A549 (cell line): Measurements from ENCODE around the gene GPR26. TPM values are rescaled to one million over a fixed set of nuclear protein-coding genes. Genes with fewer than 3 reads are reported as not detected.

ENCODE experiments used
- ATAC-seq, 2 experiments: fragments of 200-7000 bp in 1 of 2; fragments of >200 bp in 1 of 2; cut with Nextera tagmentation in 1 of 2; cut with Tn5 transposase in 1 of 2; 3 replicates each; pipeline versions ENCODE4 v1.8.0 to v1.9.1; 2018 to 2020; ENCODE audit warnings: mild to moderate bottlenecking in 1 of 2, moderate library complexity in 1 of 2
- CTCF ChIA-PET: fragments of 300-600 bp; sonication (Branson Sonifier 250); formaldehyde crosslinking; extraction: SDS; loops from one replicate; lab custom pipeline; 2021; ENCODE audit warnings: antibody characterized with exemption, inconsistent platforms; lab: Yijun Ruan, JAX
- POLR2A ChIA-PET: fragments of 350-600 bp; formaldehyde crosslinking; extraction: SDS; loops from one replicate; lab custom pipeline; 2021; ENCODE audit warnings: antibody characterized with exemption, inconsistent platforms; lab: Yijun Ruan, JAX
- DNase-seq, 2 experiments: peaks; one replicate each; pipeline versions ENCODE4 v3.0.0 to v3.0.0-alpha.2; 2011 to 2016; ENCODE audit warnings: low read depth in 1 of 2, low spot score in 1 of 2
- FAIRE-seq: peaks from 2 replicates; lab custom pipeline; 2011; peaks lifted over from hg19 to GRCh38; lab: Jason Lieb, UNC
- H3K27ac ChIP-seq, 2 experiments: fragments of >200 bp; sonication (Bioruptor Twin); formaldehyde crosslinking; 3 replicates each; pipeline ENCODE4 v1.5.1; 2016 to 2017
- H3K4me1 ChIP-seq: fragments of >200 bp; sonication (Bioruptor Twin); formaldehyde crosslinking; 3 replicates; pipeline ENCODE4 v1.6.1; 2016
- H3K4me2 ChIP-seq: fragments of >200 bp; sonication (Bioruptor Twin); formaldehyde crosslinking; 3 replicates; pipeline ENCODE4 v1.6.1; 2016
- H3K4me3 ChIP-seq: fragments of >200 bp; sonication (Bioruptor Twin); formaldehyde crosslinking; 3 replicates; pipeline ENCODE4 v1.5.1; 2016
- H3K9me3 ChIP-seq: fragments of >200 bp; sonication (Bioruptor Twin); formaldehyde crosslinking; 3 replicates; pipeline ENCODE4 v1.6.1; 2016
- CBX8 ChIP-seq: fragments of 200-600 bp; sonication (generic); IDR thresholded peaks from 2 replicates; pipeline ENCODE4 v1.6.1; 2016
- CHD2 ChIP-seq: fragments of 150-350 bp; IDR thresholded peaks from 2 replicates; pipeline ENCODE4 v1.6.1; 2014; ENCODE audit warnings: low read length; ENCODE audit not compliant: partially characterized antibody
- CHD4 ChIP-seq: fragments of 200-600 bp; sonication (generic); IDR thresholded peaks from 2 replicates; pipeline ENCODE4 v1.6.1; 2016; ENCODE audit warnings: antibody characterized with exemption, mild to moderate bottlenecking, borderline replicate concordance
- EHF ChIP-seq: fragments of 250-450 bp; sonication (Bioruptor Pico); IDR thresholded peaks from 2 replicates; pipeline ENCODE4 v1.5.0; 2020; ENCODE audit warnings: mild to moderate bottlenecking
- EHMT2 ChIP-seq: fragments of 200-600 bp; sonication (generic); IDR thresholded peaks from 2 replicates; pipeline ENCODE4 v1.6.1; 2016; ENCODE audit warnings: antibody characterized with exemption, low read depth, mild to moderate bottlenecking, moderate library complexity
- FOSB ChIP-seq: fragments of 250-450 bp; sonication (Bioruptor Pico); IDR thresholded peaks from 2 replicates; pipeline ENCODE4 v1.5.0; 2020; ENCODE audit warnings: mild to moderate bottlenecking, moderate library complexity
- FOXS1 ChIP-seq: fragments of 250-450 bp; sonication (Bioruptor Pico); IDR thresholded peaks from 2 replicates; pipeline ENCODE4 v1.5.0; 2020; ENCODE audit warnings: mild to moderate bottlenecking, moderate library complexity
- HDAC2 ChIP-seq: fragments of 200-600 bp; sonication (generic); IDR thresholded peaks from 2 replicates; pipeline ENCODE4 v1.6.1; 2016
- HOXB13 ChIP-seq: fragments of 250-450 bp; sonication (Bioruptor Pico); IDR thresholded peaks from 2 replicates; pipeline ENCODE4 v1.5.0; 2020; ENCODE audit warnings: low read depth, mild to moderate bottlenecking, moderate library complexity
- JUN ChIP-seq, 2 experiments: fragments of >200 bp; sonication (Bioruptor Twin); formaldehyde crosslinking; IDR thresholded peaks; 2 replicates in 1 of 2; 3 replicates in 1 of 2; pipeline ENCODE4 v1.6.1; 2016 to 2017
- KDM5A ChIP-seq: fragments of 200-600 bp; sonication (generic); IDR thresholded peaks from 2 replicates; pipeline ENCODE4 v1.6.1; 2016; ENCODE audit warnings: antibody characterized with exemption, mild to moderate bottlenecking
- MAFK ChIP-seq: fragments of 450-650 bp; IDR thresholded peaks from 2 replicates; pipeline ENCODE4 v1.6.1; 2014; ENCODE audit not compliant: partially characterized antibody
- MYC ChIP-seq: IDR thresholded peaks from 2 replicates; pipeline ENCODE4 v1.6.1; 2012; ENCODE audit warnings: mild to moderate bottlenecking, inconsistent platforms, low read length, improper control_type of control experiment, borderline replicate concordance
- NFE2L2 ChIP-seq: fragments of 150-350 bp; conservative IDR thresholded peaks from 2 replicates; pipeline ENCODE4 v1.6.1; 2014; ENCODE audit warnings: low read length
- NR3C1 ChIP-seq: fragments of >200 bp; sonication (Bioruptor Twin); formaldehyde crosslinking; IDR thresholded peaks from 3 replicates; pipeline ENCODE4 v1.6.1; 2017
- PHF8 ChIP-seq: fragments of 200-600 bp; sonication (generic); IDR thresholded peaks from 2 replicates; pipeline ENCODE4 v1.6.1; 2016; ENCODE audit warnings: low read depth, mild to moderate bottlenecking, antibody characterized with exemption, moderate library complexity, borderline replicate concordance
- POLR2A ChIP-seq: IDR thresholded peaks from 2 replicates; pipeline ENCODE4 v1.6.1; 2012; ENCODE audit warnings: mild to moderate bottlenecking, low read length
- RARB ChIP-seq: fragments of 250-450 bp; sonication (Bioruptor Pico); IDR thresholded peaks from 2 replicates; pipeline ENCODE4 v1.8.0; 2021; ENCODE audit warnings: mild to moderate bottlenecking, moderate library complexity
- RFX5 ChIP-seq: fragments of 450-650 bp; IDR thresholded peaks from 2 replicates; pipeline ENCODE4 v1.7.1; 2014; ENCODE audit warnings: antibody characterized with exemption, mild to moderate bottlenecking, moderate library complexity
- TP53 ChIP-seq: fragments of 250-450 bp; sonication (Bioruptor Pico); IDR thresholded peaks from 2 replicates; pipeline ENCODE4 v1.5.0; 2021; ENCODE audit warnings: mild to moderate bottlenecking, moderate library complexity
- ZC3H11A ChIP-seq: fragments of 450-650 bp; IDR thresholded peaks from 2 replicates; pipeline ENCODE4 v1.6.1; 2014; ENCODE audit warnings: antibody characterized with exemption, mild to moderate bottlenecking
- ZFP36 ChIP-seq: fragments of 450-650 bp; IDR thresholded peaks from 2 replicates; pipeline ENCODE4 v1.6.1; 2014; ENCODE audit warnings: borderline replicate concordance; ENCODE audit not compliant: partially characterized antibody
- ZSCAN20 ChIP-seq: fragments of 250-450 bp; sonication (Bioruptor Pico); IDR thresholded peaks from 2 replicates; pipeline ENCODE4 v1.8.0; 2022; ENCODE audit warnings: mild to moderate bottlenecking, moderate library complexity
- WGBS: methylation state at CpG from one replicate; pipeline ENCODE4 v1.1.6; 2017; ENCODE audit errors: missing lambda C conversion rate; 5-methylcytosine and 5-hydroxymethylcytosine counted together
- polyA plus RNA-seq, 4 experiments: library from polyadenylated mRNA; depleted of rRNA in 3 of 4; stranded (reverse); fragments of >200 nt; fragmentation: RNase III in 1 of 4; extraction: RNeasy Plus Mini Kit Qiagen cat#74134 plus additional on column Dnase treatment in 1 of 4; gene quantifications; 2 replicates in 3 of 4; 3 replicates in 1 of 4; pipeline ENCODE4 v1.2.3, GENCODE V29; 2011 to 2017
- TF ChIP-seq, protein P1 (sequence below): fragments of 200-600 bp; sonication (generic); IDR thresholded peaks from 2 replicates; pipeline ENCODE4 v1.6.1; 2016; ENCODE audit warnings: antibody characterized with exemption, mild to moderate bottlenecking, moderate library complexity
- TF ChIP-seq, protein P2 (sequence below): fragments of >200 bp; sonication (Bioruptor Twin); formaldehyde crosslinking; IDR thresholded peaks from 2 replicates; pipeline ENCODE4 v1.6.1; 2016
- TF ChIP-seq, protein P3 (sequence below): IDR thresholded peaks from 2 replicates; pipeline ENCODE4 v1.6.1; 2012
- TF ChIP-seq, protein P4 (sequence below): fragments of >200 bp; sonication (Bioruptor Twin); formaldehyde crosslinking; IDR thresholded peaks from 3 replicates; pipeline ENCODE4 v1.5.1; 2016

The GPR26 gene
- polyA plus RNA-seq, 2 of the 4 experiments (the other 2 are of a cell fraction): not detected

DNA sequence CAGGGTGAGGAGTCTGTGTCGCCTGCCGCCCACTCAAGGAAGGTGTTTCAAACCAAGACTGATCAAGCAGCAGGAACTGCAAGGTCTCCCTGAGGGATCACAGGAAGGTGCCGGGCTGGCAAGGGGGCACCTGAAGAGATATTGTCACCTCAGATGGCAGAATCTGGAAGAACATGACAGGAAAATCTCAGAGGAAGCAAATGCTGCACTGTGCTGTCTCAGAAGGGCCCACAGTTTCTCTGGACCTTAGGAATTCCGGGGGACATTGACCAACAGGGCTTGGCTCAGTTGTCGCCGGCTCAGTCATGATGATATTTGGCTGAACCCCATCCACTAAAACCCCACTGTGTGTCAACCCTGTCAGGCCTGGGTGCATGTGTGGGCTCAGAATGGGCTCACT, 31.9 kb upstream of the GPR26 start:
- ChIA-PET CTCF (interaction anchor here (1.2 to 1.3 kb wide), 2 partner anchors 10 to 12 kb away, joined by 3 read pairs; no protein-coding TSS in a partner anchor), POLR2A (no interaction called here)
- WGBS: 30% methylated on average over 6 of the region's 6 CpGs
- H3K4me1 ChIP-seq: no peaks in the 10 kb centered on the region
- no peak for FAIRE-seq
- H3K4me3 ChIP-seq: no peak overlapping the region
- no peak overlapping the region for H3K4me2 ChIP-seq
- no peaks in the 10 kb centered on the region for H3K9me3 ChIP-seq
- no peak overlapping the region for H3K27ac ChIP-seq
- no peak for ATAC-seq
- no peak for DNase-seq
- TF ChIP-seq, protein P1, sequence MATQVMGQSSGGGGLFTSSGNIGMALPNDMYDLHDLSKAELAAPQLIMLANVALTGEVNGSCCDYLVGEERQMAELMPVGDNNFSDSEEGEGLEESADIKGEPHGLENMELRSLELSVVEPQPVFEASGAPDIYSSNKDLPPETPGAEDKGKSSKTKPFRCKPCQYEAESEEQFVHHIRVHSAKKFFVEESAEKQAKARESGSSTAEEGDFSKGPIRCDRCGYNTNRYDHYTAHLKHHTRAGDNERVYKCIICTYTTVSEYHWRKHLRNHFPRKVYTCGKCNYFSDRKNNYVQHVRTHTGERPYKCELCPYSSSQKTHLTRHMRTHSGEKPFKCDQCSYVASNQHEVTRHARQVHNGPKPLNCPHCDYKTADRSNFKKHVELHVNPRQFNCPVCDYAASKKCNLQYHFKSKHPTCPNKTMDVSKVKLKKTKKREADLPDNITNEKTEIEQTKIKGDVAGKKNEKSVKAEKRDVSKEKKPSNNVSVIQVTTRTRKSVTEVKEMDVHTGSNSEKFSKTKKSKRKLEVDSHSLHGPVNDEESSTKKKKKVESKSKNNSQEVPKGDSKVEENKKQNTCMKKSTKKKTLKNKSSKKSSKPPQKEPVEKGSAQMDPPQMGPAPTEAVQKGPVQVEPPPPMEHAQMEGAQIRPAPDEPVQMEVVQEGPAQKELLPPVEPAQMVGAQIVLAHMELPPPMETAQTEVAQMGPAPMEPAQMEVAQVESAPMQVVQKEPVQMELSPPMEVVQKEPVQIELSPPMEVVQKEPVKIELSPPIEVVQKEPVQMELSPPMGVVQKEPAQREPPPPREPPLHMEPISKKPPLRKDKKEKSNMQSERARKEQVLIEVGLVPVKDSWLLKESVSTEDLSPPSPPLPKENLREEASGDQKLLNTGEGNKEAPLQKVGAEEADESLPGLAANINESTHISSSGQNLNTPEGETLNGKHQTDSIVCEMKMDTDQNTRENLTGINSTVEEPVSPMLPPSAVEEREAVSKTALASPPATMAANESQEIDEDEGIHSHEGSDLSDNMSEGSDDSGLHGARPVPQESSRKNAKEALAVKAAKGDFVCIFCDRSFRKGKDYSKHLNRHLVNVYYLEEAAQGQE: no peak
- TF ChIP-seq CHD2: no peak
- no peak for TF ChIP-seq RARB
- TF ChIP-seq, protein P2, sequence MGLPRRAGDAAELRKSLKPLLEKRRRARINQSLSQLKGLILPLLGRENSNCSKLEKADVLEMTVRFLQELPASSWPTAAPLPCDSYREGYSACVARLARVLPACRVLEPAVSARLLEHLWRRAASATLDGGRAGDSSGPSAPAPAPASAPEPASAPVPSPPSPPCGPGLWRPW: no peak
- TF ChIP-seq CBX8: no peak
- no peak for TF ChIP-seq NFE2L2
- TF ChIP-seq PHF8: no peak
- TF ChIP-seq MAFK: no peak
- TF ChIP-seq RFX5: no peak
- TF ChIP-seq ZFP36: no peak
- no peak for TF ChIP-seq FOSB (CRISPR knock-in tag)
- TF ChIP-seq HDAC2: no peak
- TF ChIP-seq, protein P3, sequence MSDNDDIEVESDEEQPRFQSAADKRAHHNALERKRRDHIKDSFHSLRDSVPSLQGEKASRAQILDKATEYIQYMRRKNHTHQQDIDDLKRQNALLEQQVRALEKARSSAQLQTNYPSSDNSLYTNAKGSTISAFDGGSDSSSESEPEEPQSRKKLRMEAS: no peak
- TF ChIP-seq FOXS1: no peak
- no peak for TF ChIP-seq CHD4
- no peak for TF ChIP-seq TP53 (CRISPR knock-in tag)
- TF ChIP-seq ZC3H11A: no peak

DNA sequence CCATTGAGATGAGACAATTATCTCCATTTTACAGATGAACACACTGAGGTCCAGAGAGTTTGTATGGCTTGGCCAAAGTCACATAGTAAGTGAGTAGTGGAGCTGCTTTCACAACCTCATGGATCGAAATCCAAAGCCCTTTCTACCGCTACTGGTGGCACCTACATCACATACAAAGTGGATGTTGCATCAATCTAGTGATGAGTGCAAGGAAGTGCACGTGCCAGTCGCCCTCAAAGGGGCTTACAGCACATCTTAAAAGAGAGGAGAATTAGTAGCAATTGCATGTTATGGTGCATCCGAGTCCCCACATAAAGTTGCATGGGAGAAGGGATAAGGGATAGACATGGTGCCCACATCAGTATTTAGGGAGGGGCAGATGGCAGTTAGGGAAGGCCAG, 31.0 kb upstream of the GPR26 start:
- no peak for FAIRE-seq
- TF ChIP-seq CHD2 (no peak), POLR2A (no peak), EHMT2 (no peak), ZSCAN20 (CRISPR knock-in tag) (no peak), NR3C1 (no peak), HOXB13 (no peak), JUN (IDR thresholded peaks at IDR 0.05) (no peak), MYC (no peak), TP53 (CRISPR knock-in tag) (no peak), NFE2L2 (no peak), KDM5A (no peak), HDAC2 (no peak), EHF (CRISPR knock-in tag) (no peak)
- TF ChIP-seq, protein P4, sequence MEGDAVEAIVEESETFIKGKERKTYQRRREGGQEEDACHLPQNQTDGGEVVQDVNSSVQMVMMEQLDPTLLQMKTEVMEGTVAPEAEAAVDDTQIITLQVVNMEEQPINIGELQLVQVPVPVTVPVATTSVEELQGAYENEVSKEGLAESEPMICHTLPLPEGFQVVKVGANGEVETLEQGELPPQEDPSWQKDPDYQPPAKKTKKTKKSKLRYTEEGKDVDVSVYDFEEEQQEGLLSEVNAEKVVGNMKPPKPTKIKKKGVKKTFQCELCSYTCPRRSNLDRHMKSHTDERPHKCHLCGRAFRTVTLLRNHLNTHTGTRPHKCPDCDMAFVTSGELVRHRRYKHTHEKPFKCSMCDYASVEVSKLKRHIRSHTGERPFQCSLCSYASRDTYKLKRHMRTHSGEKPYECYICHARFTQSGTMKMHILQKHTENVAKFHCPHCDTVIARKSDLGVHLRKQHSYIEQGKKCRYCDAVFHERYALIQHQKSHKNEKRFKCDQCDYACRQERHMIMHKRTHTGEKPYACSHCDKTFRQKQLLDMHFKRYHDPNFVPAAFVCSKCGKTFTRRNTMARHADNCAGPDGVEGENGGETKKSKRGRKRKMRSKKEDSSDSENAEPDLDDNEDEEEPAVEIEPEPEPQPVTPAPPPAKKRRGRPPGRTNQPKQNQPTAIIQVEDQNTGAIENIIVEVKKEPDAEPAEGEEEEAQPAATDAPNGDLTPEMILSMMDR: no peak
- 4% methylated on average over 5 of the region's 5 CpGs for WGBS
- CTCF ChIA-PET: no interaction called here
- no peak overlapping the region for H3K27ac ChIP-seq
- no peaks in the 10 kb centered on the region for H3K4me1 ChIP-seq
- no peak overlapping the region for H3K4me3 ChIP-seq
- no peaks in the 10 kb centered on the region for H3K9me3 ChIP-seq
- POLR2A ChIA-PET: no interaction called here
- DNase-seq: no peak
- H3K4me2 ChIP-seq: no peak overlapping the region
- no peak for ATAC-seq
